Suppressor macrophage treated with lipopolysaccharide for 1 hour (primary cell): Measurements from ENCODE around the gene UCK2.

Source experiments
- DNase-seq, 3 donors: peaks; one replicate each; pipeline ENCODE4 v3.0.0-alpha.2; 2020 to 2022

UCK2 gene

DNA sequence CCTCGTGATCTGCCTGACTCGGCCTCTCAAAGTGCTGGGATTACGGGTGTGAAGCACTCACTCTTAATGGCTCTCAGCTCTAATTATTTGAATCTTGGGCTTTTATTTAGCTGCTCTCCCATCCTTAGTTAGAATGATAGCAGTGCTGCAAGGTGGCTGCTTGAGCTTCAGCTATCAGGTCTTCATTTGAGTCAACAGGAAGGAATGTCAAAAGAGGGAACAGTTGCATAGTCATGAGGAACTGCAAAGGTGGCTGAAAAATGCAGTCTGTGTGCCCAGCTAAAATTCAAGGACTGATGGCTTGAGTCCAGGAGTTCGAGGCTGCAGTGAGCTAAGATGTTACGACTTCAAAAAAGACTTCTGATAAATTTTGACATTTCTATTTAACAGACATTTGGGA is 55.6 kb downstream of the UCK2 start:
- no peak for DNase-seq

DNA sequence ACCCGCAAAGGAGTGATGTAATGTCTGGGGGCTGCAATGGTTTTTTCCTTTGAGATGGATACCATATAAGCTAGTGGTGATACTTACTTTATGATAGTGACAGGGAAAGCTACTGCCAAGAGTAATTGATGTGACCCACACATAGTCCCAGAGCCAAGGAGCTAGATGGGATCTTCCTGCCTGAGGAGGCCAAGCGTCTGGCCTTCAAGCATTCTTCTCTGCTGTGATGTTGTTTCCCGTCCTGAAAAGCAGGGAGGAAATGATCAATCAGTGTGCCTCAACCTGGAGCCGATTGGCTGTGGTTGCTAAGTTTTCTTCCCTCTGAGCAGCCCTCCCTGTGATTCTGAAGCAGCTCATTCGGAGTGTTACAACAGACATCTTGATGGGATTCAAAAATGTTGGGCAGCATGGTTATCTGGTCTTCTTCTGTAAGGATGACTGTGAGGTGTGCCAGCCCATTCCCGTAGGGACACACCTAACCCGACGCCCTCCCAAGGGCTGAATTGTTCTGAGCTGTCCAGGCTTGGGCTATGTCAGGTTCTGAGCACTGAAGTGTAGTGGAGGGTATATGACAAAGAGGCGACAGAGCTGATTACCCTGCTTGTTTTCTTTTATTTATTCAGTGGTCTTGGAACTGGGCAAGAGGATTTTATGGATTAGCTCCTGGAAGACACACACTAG is 56.7 kb downstream of the UCK2 start:
- DNase-seq, result no peak

DNA sequence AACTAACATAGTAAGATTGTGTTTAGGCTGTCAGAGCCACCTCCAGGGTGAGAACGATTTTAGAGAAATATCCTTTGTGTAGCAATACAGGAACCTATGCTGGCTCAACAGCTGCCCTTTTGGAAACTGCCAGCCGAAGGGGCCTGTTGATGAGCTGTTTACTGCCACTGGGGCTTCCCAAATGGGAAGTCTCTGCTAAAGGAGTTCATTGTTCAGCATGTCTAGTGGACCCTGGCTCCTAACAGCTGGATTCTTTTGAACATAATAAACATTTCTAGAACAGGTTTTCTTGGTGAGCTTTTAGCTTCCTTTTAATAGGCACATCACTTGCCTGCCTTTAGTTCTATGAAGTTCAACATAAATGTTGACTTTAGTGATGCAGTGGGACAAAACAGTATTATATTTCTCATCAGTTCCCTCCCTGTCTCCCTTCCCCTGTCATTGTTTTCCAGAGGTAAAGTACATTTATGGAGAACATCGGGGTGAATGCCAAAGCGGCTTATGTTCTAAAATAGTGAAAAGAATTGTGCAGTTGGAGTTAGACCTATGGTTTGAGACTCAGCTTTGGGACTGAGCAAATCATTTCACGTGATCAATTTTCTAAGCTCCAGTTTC is 57.4 kb downstream of the UCK2 start:
- DNase-seq, result peak; percentile 88 to 93 (median 92)

DNA sequence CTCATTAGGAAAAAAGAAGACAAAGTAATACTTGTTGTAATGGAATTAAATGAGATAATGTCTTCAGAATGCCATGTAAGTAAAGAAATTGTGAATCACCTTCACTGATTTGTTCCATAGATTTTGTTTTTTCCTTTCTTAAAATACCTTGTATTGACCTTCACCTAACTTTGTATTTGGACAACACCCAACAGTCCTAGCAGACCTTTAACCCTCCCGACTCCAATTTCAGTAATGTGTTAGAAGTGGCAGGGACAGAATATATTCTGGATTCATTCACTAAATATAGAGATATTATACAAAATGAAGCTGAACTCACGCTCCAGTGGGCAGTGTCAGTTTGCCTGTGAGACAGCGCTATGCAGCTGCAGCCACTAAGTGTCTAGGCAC is 57.9 kb downstream of the UCK2 start:
- no peak for DNase-seq

DNA sequence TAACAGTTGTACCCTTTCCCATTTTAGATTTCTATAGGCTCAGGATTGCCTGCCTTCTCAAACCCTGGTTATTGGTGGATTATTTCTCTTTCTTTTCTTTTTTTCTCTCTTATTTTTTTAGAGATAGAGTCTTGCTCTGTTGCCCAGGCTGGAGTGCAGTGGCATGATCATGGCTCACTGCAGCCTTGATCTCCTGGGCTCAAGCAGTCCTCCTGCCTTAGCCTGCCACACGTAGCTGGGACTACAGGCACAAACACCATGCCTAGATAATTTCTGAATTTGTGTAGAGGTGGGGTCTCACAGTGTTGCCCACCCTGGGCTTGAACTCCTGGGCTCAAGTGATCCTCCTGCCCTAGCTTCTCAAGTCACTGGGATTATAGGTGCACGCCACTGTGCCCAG is 58.8 kb downstream of the UCK2 start:
- no peak for DNase-seq

DNA sequence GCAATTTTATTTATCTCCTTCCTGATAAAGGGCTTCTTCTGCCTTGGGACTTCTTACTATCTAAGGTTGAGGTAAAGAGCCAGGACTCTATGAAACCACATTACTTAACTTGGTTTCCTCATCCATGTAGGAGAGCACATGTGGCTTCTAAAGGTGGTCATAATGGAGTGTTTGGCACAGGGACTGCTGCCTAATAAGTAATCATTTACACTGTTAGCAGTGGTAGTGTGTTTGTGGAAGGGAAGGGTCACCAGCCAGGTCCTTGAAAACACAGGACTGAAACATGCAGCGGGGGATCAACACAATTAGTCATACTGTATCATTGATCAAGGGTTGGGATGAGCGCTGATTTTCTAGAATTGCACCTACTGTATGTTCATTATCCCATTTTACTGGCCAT is 59.6 kb downstream of the UCK2 start:
- DNase-seq, result no peak

DNA sequence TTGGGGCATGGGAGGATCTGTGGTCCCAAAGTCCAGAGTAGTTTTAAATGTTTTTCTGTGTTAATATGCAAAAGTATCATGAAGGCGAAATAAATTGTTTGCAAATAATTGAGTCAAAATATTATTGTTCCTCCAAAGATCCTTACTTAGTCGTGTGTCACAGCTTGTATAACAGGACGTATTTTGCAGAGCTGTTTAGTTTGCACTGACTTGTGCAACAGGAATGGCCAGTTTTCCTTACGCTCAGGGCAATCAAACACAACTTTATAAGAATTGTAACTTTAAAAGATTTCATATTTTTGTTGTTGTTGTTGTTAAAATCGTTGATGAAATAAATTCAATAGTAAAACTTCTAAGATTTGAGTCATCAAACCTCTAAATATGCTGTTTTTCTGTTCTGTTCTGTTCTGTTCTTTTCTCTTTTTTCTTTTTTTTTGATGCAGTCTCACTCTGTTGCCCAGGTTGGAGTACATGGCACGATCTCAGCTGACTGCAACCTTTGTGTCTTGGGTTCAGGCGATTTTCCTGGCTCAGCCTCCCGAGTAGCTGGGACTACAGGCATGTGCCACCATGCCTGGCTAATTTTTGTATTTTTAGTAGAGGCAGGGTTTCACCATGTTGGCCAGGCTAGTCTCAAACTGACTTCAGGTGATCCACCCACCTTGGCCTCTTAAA is 60.6 kb downstream of the UCK2 start:
- DNase-seq, result no peak

DNA sequence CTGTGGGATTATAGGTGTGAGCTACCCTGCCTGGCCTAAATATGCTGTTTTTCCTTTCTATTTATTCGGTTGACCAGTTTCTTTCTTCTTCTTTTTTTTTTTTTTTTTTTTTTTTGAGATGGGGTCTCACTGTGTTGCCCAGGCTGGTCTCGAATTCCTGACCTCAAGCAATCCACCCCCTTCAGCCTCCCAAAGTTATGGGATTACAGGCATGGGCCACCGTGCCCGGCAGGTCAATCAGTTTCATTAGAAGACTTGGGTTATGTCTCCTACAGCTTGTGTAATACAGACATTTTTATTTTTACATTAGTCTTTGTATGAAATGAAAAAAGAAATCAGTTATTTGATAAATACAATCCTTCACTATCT is 61.1 kb downstream of the UCK2 start:
- no peak for DNase-seq

DNA sequence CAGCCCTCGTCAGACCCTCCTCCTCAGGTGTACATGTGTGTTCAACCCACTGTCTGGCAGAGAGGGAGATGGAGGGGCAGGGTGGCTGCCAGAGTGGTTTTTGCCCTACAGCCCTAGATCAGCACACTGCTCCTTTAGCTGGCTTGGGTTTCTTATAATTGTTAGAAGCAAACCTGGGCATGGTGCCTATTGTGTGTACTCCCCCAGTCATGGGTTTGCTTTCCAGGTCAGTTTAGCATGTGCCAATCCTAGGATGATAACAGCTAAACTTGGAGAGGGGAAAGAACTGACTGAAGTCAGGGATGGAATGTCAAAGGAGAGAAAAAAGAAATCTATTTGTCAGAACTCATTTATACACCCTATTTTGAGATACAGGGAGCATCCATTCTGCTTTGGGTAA is 63.3 kb downstream of the UCK2 start:
- no peak for DNase-seq

DNA sequence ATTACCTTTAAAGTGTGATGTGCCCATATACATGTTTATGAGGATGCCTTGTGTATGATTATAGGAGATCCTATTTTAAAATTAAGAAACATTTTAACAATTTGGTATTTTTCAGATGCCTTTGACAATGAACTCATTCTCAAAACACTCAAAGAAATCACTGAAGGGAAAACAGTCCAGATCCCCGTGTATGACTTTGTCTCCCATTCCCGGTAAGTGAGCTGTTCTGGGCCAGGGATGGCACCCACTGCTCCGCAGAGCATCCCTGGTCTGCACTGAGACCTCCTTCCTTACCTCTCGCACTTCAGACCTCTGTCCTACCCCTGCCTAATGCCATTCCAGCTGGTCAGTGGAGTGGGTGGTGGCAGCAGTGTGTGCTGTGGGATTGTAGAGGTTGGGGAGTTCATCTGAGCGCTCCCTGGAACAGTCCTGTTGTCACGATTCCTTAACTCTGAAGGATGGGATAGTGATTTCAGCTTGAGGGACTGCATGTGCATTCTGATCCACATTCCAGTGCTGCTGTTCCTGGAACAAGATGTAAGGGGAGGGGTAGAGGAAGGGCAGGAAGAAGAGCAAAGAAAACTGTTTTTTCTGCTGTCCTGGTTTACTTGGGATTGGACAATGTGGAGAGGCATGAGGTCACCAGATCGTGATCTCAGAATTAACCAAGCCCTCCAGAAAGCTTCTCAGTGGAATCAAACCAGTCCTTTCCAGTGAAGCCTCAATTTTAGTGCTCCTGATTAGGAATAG is 63.9 kb downstream of the UCK2 start:
- no peak for DNase-seq

DNA sequence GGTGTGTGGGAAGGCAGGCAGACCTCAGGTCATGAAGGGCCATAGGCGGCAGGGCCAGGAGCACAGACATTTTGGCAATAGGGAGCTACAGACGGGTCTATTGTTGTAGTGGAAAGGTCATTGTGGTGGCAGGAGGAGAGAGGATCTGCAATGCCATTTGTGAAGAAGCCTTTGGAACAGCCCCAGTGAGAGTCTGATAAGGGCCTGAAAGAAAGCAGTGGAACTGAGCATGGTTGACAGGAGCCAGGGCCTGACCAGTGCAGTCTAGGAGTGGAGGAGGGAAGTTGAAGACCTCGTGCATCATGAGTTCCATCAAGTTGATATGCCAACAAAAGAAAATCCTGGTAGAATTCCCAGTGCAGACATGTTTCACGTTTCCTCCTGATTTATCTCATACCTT is 65.5 kb downstream of the UCK2 start:
- no peak for DNase-seq

DNA sequence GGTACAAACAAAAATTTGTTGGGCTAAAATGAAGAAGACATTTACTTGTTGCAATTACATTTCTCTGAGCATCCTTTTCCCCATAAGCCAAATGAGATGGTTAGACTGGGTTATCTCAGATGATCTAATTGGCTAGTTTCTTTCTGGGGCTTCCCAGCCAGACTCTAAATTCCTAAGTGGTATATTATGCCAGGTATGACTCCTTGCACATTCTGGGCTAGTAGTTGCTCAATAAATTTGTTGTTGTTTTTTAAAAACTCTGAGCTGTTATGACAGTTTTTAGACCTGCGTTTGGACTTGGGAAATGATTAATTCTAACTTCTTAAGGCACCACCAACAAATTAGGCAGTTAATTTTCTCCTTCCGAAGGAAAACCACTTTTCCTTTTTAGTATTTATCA is 66.1 kb downstream of the UCK2 start:
- DNase-seq, result no peak

DNA sequence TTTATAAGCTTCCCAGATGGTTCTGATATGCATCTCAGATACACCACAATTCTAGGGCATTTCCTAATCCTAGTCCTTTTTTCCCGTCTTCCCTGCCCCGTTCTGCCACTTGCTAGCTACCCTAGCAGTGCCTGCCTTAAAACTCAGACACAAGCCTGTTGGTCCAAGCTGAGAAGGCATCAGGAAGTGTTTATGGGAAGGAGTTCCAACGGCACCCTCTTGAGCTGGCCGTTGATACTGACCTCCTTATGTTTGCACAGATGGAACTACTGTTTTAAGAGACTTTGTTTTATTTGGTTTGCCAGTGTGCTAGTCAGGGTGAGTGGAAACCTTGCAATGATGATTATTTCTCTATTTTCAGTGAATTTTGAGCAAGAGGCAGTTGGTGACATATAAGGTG is 67.2 kb downstream of the UCK2 start:
- no peak for DNase-seq

DNA sequence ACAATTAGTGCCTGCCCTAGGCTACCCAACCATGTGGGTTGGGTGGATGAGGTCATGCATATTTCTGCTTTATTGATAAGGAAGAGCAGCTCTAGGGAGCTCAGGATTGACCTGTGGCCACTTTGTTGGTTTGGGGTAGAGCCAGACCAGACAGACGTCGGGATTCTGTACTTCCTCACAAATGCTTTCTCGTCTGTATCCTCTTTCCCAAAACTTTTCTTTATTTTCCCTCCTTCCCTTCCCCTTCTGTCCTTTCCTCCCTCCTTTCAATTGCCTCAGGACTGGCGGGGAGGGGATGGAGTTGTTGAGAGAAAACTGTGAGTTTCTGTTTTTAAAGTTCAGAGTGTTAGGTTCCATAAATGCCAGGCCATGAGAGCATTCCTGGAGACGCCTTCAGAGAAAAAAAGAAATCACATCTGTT is 68.0 kb downstream of the UCK2 start:
- no peak for DNase-seq

DNA sequence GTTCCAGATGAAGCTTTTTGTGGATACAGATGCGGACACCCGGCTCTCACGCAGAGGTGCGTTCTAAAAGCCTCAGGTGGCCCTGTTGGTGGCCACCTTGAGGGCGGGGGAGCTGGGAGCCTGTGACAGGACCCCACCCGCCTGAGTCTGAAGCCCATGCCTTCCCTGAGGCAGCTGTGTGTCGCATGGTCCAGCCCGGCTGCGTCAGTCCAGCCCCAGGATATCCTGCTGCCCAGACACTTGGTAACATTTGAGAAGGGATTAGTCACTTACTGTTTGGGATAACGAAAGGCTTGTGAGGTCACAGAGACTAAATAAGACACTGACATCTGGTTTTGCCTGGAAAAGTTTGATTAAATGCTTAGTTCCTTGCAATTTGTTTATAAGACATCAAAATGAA is 68.9 kb downstream of the UCK2 start:
- no peak for DNase-seq

DNA sequence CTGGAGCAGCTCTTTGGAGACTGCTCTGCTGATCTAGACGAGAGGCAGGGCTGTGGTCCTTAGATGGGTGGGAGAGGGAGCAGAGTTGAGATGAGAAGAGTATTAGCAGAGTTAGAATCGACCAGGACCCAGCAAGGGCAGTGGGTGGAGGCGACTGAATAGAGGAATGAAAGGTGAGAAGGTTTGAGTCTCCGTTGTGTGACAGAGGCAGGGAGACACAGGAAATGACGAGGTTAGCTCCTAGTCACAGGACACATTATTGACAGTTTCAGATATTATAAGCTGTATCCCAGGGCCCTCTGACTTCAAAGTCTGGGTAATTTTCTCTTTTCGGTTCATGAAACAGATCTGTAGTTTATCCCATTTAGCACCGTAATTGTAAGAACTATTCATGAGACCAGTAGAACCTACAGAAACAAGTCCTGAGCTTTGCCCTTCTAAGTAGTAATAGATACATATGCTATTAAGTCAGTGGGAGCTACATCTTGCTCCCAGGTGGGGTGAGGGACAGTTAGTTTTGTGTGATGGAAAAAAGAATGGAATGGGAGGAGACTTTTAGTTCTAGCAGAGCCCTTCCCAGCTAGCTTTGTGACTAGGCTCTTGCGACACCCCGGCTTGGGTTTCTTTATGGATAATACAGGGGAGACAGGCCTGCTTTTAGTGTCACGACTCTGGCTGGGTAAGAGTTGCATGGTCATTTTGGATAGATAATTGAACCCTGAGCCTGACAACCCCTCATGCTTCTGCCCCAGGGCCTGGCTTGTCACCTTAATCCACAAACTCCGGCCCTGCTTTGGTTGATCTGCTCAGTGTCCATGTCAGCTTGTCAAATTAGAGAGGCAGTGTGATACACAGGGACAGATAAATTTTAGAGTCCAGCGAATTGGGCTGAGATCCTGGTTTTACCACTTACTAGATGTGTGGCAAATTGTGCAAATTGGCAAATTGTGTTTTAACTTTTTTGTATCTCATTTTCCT is 70.2 kb downstream of the UCK2 start:
- DNase-seq, result no peak

DNA sequence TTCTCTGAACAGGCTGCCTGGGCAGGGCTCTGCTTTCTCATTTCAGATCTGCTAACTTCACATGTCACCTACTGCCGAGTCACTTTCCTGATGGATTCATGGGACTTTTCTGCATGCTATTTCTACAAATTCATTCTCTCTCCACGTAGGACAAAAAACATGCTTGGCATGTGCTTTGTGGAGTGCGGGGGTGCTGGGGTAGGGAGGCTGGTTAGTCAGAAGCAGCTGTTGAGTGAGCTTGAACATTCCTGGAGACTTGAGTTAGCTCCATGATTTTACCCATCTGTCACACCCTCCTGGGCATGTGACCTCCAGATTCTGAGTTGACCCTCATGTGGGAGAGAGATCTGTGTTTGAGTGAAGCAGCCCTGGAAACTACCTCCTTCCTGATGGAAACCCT is 71.4 kb downstream of the UCK2 start:
- no peak for DNase-seq

DNA sequence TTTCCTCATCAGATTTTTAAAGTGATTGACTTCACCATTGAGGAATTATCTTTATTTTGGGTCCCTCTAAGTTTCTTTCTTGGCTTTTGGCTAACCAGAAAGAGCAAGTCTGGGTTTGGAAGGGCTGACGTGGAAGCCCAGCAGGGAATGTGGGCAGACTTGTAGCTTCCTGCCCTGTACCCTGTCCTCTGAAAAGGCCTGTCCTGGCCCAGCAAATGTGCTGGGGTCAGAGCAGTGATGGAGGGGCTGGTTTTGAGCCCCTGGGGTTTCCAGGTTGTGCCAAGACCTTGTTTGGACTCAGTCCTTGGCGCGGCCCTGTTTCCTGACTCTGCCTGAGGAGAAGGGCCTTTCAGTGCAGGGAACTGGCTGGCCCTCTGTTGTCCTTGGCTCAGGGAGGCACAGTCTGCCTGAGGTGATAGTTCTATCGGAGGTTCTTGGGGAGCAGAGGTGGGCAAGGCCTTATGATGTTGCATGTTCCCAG is 72.1 kb downstream of the UCK2 start:
- no peak for DNase-seq

DNA sequence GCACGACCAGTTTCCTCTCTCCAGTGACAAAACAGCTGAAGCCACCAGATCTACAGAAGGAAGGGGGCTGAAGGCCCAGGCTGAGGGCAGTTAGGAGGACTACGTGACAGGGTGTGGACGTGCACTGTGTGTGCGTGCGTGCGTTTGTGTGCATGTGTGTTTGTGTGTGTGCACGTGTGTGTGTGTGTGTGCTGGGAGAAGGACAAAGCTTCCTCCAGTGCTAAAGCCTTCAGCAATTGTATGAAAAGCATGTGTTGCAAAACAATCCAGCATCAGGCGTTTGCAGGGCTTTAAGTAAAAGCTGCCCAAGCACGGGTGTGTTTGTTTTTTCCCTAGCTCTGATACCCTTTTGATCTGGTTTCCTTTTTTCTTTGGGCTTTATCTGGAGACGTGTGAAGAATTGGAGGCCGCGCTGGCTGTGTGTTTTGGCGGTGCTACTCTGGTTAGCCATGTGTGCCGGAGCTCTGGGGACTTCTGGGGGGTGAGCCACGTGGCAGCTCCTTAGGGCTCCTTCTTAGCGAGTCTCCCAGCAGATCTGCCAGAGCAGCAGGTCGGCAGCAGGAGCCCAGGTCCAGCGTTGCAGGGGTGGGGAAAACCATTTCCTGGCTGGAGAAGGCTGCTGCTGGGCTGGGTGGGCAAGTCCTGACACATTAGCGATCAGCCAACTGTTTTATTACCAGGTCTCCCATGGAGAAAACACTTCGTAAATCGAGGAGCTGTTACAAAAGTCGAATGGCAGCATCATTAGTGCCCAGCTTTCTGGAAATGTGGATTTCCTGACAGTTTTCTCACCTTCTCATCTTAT is 73.4 kb downstream of the UCK2 start:
- DNase-seq, result no peak

DNA sequence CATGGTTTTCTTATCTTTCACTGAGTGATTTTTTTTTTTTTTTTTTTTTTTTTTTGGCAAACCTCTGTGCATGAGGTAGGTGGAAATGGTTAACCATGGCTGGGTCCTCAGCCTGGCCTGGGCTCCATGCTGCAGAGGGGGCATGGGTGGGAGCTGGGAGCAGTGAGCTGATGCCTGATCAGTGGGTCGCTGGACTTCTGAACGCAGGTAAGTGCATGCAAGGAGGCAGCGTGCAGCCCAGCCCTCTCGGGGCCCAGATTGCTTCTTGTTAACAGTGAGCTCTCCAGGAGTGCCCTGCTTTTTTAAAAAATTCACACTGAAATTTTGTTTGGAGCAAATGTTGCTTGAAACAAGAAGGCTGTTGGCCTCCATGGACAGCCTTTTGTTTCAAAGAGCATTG is 75.2 kb downstream of the UCK2 start:
- no peak for DNase-seq

DNA sequence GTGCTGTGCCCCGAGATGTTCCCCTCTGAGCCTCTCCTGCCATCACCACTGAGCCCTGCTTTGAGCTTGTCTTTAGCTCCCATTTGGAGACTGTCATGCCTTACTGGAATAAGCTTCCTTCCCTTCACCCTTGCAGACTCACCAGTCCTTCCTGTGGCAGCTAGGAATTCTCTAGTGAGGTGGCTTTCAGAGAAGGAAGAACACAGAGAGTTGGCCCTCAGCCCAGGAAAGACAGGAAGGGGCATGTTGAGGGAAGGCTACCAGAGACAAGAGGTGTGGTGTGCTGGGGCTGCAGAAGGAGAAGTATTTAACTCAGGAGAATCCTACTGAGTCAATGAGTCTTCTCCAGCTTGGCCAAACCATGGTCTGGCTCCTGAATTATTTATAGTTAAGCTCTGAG is 76.3 kb downstream of the UCK2 start:
- no peak for DNase-seq

DNA sequence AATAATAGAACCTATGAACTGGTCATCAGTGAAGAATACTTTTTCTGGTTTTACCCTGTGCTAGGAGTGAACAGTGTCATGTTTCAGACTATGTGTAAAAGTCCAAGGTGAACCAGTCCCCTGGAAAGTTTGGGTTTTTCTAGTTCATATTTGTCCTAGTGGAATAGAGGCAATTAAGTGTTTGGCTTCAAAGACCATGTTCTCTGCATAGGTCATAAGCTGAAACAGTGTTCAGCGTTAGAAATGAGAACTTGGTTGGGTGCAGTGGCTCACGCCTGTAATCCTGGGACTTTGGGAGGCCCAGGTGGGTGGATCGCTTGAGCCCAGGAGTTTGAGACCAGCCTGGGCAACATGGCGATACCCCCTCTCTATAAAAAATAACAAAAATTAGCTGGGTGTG is 77.5 kb downstream of the UCK2 start:
- DNase-seq, result no peak
